Peyer's patch (tissue), 4 donors: ENCODE data around the gene KLHL41. TPM values are rescaled to one million over a fixed set of nuclear protein-coding genes. Genes with fewer than 3 reads are reported as not detected.
"Not testable (repeated sequence)": the region's sequence is repeated elsewhere in the genome, so short reads cannot be mapped to it uniquely, and the experiment has no call there.

Experiments used
- DNase-seq, 3 donors: peaks; one replicate each; pipeline ENCODE4 v3.0.0-alpha.2; 2017 to 2019
- H3K27ac ChIP-seq, 4 donors: fragments of 200-600 bp; sonication (generic); one replicate each; pipeline ENCODE4 v1.5.1; 2016 to 2019
- H3K27me3 ChIP-seq, 2 donors: fragments of 200-600 bp; sonication (generic); one replicate each; pipeline ENCODE4 v1.5.1; 2019
- H3K36me3 ChIP-seq, 3 donors: fragments of 200-600 bp; sonication (generic); one replicate each; pipeline ENCODE4 v1.5.1; 2016 to 2019
- H3K4me1 ChIP-seq, 4 donors: fragments of 200-600 bp; sonication (generic); one replicate each; pipeline ENCODE4 v1.5.1; 2016 to 2019
- H3K4me3 ChIP-seq, 4 donors: fragments of 200-600 bp; sonication (generic); 1 replicate in 3 of 4; 2 replicates in 1 of 4; pipeline ENCODE4 v1.5.1; 2016 to 2019; ENCODE audit warnings: mild to moderate bottlenecking in 1 of 4
- H3K9me3 ChIP-seq, 4 donors: fragments of 200-600 bp; sonication (generic); one replicate each; pipeline ENCODE4 v1.5.1; 2016 to 2019; ENCODE audit warnings: mild to moderate bottlenecking in 1 of 4
- CTCF ChIP-seq, 6 experiments: fragments of 450-650 bp in 4 of 6; fragments of 200-600 bp in 2 of 6; sonication (generic) in 1 of 6; IDR thresholded peaks; one replicate each; pipeline ENCODE4 v1.5.1; 2017 to 2019; ENCODE audit warnings: antibody characterized with exemption in 6 of 6, mild to moderate bottlenecking in 3 of 6, moderate library complexity in 1 of 6
- POLR2A ChIP-seq, 2 donors: fragments of 450-650 bp; IDR thresholded peaks; one replicate each; pipeline ENCODE4 v1.5.1; 2017; ENCODE audit warnings: antibody characterized with exemption in 2 of 2, mild to moderate bottlenecking in 2 of 2, moderate library complexity in 2 of 2
- total RNA-seq, 4 donors: library from RNA; depleted of rRNA; stranded (reverse); fragments of >200 nt; gene quantifications; one replicate each; pipeline ENCODE4 v1.1.0, GENCODE V29; 2016

The KLHL41 gene
- total RNA-seq, 4 donors from 2014 or later, result 0.67 TPM; not detected in 3

GRCh38 chr2:169520896-169521295 lies 11.4 kb downstream of the KLHL41 start:
- Histone ChIP-seq H3K9me3 (no peaks in the 10 kb centered on the region), H3K27me3 (no peaks in the 10 kb centered on the region), H3K4me1 (no peaks in the 10 kb centered on the region), H3K4me3 (no peak overlapping the region), H3K36me3 (no peaks in the 10 kb centered on the region), H3K27ac (no peak overlapping the region)
- TF ChIP-seq POLR2A (IDR thresholded peaks at IDR 0.05) (no peak), CTCF (IDR thresholded peaks at IDR 0.05) (no peak)
- no peak for DNase-seq

DNA sequence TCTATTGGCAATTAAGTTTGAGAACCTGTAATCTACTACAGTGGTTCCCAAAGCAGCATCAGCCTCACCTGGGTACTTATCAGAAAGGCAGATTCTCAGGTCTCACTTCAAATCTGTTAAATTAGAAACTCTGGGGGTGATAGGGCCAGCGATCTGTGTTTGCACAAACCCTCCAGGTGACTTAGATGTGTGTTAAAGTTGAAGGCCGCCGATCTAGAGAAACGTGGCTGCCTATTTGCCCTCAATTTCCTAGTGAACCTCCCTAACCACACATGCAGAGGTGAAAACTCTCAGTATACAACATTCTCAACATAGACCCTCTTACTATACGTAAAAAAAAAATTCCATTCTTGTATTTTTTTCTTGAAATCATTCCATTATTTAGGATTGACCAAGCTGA lies 14.2 kb downstream of the KLHL41 start:
- H3K4me3 ChIP-seq, result no peak overlapping the region
- H3K4me1 ChIP-seq, result no peaks in the 10 kb centered on the region
- H3K36me3 ChIP-seq, result peaks cover 0 to 5% (median 0%) of the 10 kb centered on the region in 3 donors
- no peak for DNase-seq
- no peaks in the 10 kb centered on the region for H3K9me3 ChIP-seq
- H3K27ac ChIP-seq, result no peak overlapping the region
- H3K27me3 ChIP-seq, result no peaks in the 10 kb centered on the region
- no peak for TF ChIP-seq CTCF (IDR thresholded peaks at IDR 0.05)
- TF ChIP-seq POLR2A (IDR thresholded peaks at IDR 0.05), result no peak

- no peak for DNase-seq
- H3K27ac ChIP-seq, result no peak overlapping the region
- no peak overlapping the region for H3K4me3 ChIP-seq
- peaks cover 0 to 9% (median 0%) of the 10 kb centered on the region in 3 donors for H3K36me3 ChIP-seq
- H3K4me1 ChIP-seq, result no peaks in the 10 kb centered on the region
- no peaks in the 10 kb centered on the region for H3K9me3 ChIP-seq
- H3K27me3 ChIP-seq, result no peaks in the 10 kb centered on the region
- no peak for TF ChIP-seq CTCF (IDR thresholded peaks at IDR 0.05)
- no peak for TF ChIP-seq POLR2A (IDR thresholded peaks at IDR 0.05)
Measured at GRCh38 chr2:169525434-169525833, 15.9 kb downstream of the KLHL41 start.

DNA sequence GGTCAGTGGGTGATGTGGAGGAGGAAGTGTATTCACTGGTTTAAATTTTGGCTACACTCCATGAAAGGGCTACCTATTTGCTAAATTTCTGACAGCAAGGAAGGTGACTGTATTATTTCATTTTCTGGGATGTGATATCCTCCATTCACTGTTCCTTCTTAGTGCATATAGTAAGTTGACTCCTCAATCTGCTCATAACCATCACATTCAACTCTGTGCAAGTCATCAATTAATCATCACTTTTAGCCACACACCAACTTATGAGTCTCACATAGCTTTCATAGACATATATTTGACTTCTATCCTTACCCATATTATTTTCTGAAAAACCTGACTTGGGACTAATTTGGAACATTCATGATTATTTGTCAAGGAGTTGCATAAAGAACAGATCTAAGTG lies 16.9 kb downstream of the KLHL41 start:
- Histone ChIP-seq H3K36me3 (peaks cover 0 to 13% (median 0%) of the 10 kb centered on the region in 3 donors), H3K4me1 (no peaks in the 10 kb centered on the region), H3K9me3 (no peaks in the 10 kb centered on the region), H3K27ac (no peak overlapping the region), H3K27me3 (no peaks in the 10 kb centered on the region), H3K4me3 (no peak overlapping the region)
- no peak for DNase-seq
- TF ChIP-seq CTCF (IDR thresholded peaks at IDR 0.05) (no peak), POLR2A (IDR thresholded peaks at IDR 0.05) (no peak)

DNA sequence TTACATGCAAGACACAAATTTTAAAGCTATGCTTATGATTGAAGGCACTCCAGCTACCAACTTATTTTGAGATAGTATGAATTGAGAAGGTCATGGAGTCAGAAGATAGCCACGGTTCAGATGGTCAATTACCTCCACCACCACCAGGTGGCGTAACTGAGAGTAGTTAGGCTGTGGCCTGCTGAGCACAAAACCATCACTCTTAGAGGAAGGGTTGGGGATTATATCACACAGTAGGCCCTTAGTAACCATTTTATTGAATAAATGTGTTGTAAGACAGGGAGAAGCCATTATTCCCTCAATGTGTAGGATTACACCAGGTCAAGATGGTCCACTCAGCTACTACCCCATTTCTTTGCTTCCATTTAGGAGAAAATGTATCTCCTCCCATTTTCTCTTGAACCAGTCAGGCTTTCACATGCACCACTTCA lies 18.8 kb downstream of the KLHL41 start:
- Histone ChIP-seq H3K4me3 (no peak overlapping the region), H3K27ac (no peak overlapping the region), H3K4me1 (no peaks in the 10 kb centered on the region), H3K9me3 (no peaks in the 10 kb centered on the region), H3K36me3 (peaks cover 0 to 22% (median 0%) of the 10 kb centered on the region in 3 donors), H3K27me3 (no peaks in the 10 kb centered on the region)
- peak; percentile 61 to 88 (median 67) for DNase-seq
- no peak for TF ChIP-seq POLR2A (IDR thresholded peaks at IDR 0.05)
- TF ChIP-seq CTCF (IDR thresholded peaks at IDR 0.05), result peak; percentile 63 to 85 (median 78)

GRCh38 chr2:169539460-169539859 lies 30.0 kb downstream of the KLHL41 start:
- H3K4me3 ChIP-seq, H3K27ac ChIP-seq, H3K27me3 ChIP-seq, H3K4me1 ChIP-seq, DNase-seq, H3K9me3 ChIP-seq: not testable (repeated sequence)
- H3K36me3 ChIP-seq, result peaks cover 0 to 64% (median 0%) of the 10 kb centered on the region in 3 donors
